Astrocyte (in vitro differentiated cells and primary cell): ENCODE measurements around the gene TBXAS1. TPM values are rescaled to one million over a fixed set of nuclear protein-coding genes. Genes with fewer than 3 reads are reported as not detected.

Experiments used
- DNase-seq: peaks from one replicate; pipeline ENCODE4 v3.0.0-alpha.2; 2010; ENCODE audit warnings: low read depth
- FAIRE-seq: peaks from 2 replicates; lab custom pipeline; 2011; peaks lifted over from hg19 to GRCh38; lab: Jason Lieb, UNC
- H2AFZ ChIP-seq: 2 replicates; pipeline ENCODE4 v1.6.0; 2012; ENCODE audit warnings: low read depth, low read length, inconsistent platforms
- H3K27ac ChIP-seq: 2 replicates; pipeline ENCODE4 v1.5.1; 2011; ENCODE audit warnings: low read depth, low read length, inconsistent platforms
- H3K27me3 ChIP-seq: 2 replicates; pipeline ENCODE4 v1.6.0; 2011; ENCODE audit warnings: low read length, inconsistent platforms; ENCODE audit not compliant: insufficient read depth
- H3K36me3 ChIP-seq: 2 replicates; pipeline ENCODE4 v1.5.1; 2011; ENCODE audit warnings: low read length, inconsistent platforms; ENCODE audit not compliant: insufficient read depth
- H3K4me1 ChIP-seq: 2 replicates; pipeline ENCODE4 v1.5.1; 2011; ENCODE audit warnings: low read length, inconsistent platforms; ENCODE audit not compliant: insufficient read depth
- H3K4me2 ChIP-seq: 2 replicates; pipeline ENCODE4 v1.6.0; 2012; ENCODE audit warnings: low read length, inconsistent platforms
- H3K4me3 ChIP-seq: 2 replicates; pipeline ENCODE4 v1.5.1; 2011; ENCODE audit warnings: low read depth, mild to moderate bottlenecking, low read length, inconsistent platforms; ENCODE audit not compliant: insufficient read depth
- H3K79me2 ChIP-seq: 2 replicates; pipeline ENCODE4 v1.6.0; 2012; ENCODE audit warnings: mild to moderate bottlenecking, low read length, inconsistent platforms; ENCODE audit not compliant: insufficient read depth
- H3K9ac ChIP-seq: 2 replicates; pipeline ENCODE4 v1.6.0; 2012; ENCODE audit warnings: mild to moderate bottlenecking, low read length, inconsistent platforms
- H3K9me3 ChIP-seq: 2 replicates; pipeline ENCODE4 v1.5.1; 2012; ENCODE audit warnings: low read depth, mild to moderate bottlenecking, low read length, inconsistent platforms; ENCODE audit not compliant: insufficient read depth
- H4K20me1 ChIP-seq: 2 replicates; pipeline ENCODE4 v1.6.0; 2012; ENCODE audit warnings: low read length, inconsistent platforms; ENCODE audit not compliant: insufficient read depth
- H3K27ac Mint-ChIP-seq: one replicate; pipeline ENCODE4 v1.8.0; 2021; ENCODE audit warnings: mild to moderate bottlenecking, mixed read lengths; ENCODE audit not compliant: unreplicated experiment
- H3K27me3 Mint-ChIP-seq: one replicate; pipeline ENCODE4 v1.8.0; 2021; ENCODE audit warnings: low read depth, mixed read lengths; ENCODE audit not compliant: unreplicated experiment
- H3K36me3 Mint-ChIP-seq: one replicate; pipeline ENCODE4 v1.8.0; 2021; ENCODE audit warnings: low read depth, mixed read lengths; ENCODE audit not compliant: unreplicated experiment
- H3K4me1 Mint-ChIP-seq: one replicate; pipeline ENCODE4 v1.8.0; 2021; ENCODE audit warnings: low read depth, mixed read lengths; ENCODE audit not compliant: unreplicated experiment
- H3K4me3 Mint-ChIP-seq: one replicate; pipeline ENCODE4 v1.8.0; 2021; ENCODE audit warnings: mild to moderate bottlenecking, moderate library complexity, mixed read lengths; ENCODE audit not compliant: unreplicated experiment
- H3K9me3 Mint-ChIP-seq: one replicate; pipeline ENCODE4 v1.8.0; 2021; ENCODE audit warnings: mild to moderate bottlenecking, mixed read lengths; ENCODE audit not compliant: unreplicated experiment
- EZH2 ChIP-seq: IDR thresholded peaks from 2 replicates; pipeline ENCODE4 v1.6.1; 2012; ENCODE audit warnings: mild to moderate bottlenecking, low read length, inconsistent platforms; ENCODE audit not compliant: insufficient read depth
- total RNA-seq: library from RNA; stranded (reverse); gene quantifications from 2 replicates; pipeline ENCODE4 v1.2.1, GENCODE V29; 2021
- TF ChIP-seq, protein P1 (sequence below): IDR thresholded peaks from 2 replicates; pipeline ENCODE4 v1.5.1; 2011; ENCODE audit warnings: low read depth, mild to moderate bottlenecking, inconsistent platforms, low read length, moderate library complexity; ENCODE audit not compliant: insufficient read depth

Gene TBXAS1
- total RNA-seq, 1 donor from 2014 or later: 1.1 TPM

DNA sequence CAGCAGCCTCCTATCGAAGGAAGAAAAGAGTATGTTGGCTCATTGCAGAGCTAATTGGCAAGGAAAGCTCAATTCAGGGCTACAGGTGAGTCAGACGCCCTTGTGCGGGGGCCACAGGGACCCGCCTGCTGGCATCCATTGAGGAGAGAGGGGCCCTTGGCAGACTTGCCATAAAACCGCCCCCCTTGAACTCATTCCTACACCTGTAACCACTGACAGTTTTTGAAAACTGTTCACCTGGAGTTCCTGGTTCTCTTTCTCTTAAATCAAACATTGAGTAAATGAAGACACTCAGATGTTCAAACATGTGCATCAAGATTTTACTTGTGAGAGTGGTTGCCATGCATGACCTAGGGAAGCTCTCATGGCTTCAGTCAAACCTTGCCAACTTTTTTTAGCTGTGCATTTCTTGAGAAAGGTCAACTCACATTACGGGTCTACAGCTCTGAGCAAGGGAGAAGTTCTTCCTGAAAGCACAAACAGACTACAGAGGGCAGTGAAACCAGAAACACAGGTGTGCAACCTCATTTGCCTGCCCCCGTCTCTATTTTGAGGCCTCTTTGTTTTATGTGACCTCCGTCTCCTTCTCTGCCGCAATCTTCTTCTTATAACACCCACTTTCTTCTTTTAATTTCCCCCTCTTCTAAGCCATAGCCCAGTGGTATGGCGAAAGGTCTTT is 87.8 kb downstream of the TBXAS1 start:
- no peaks in the 10 kb centered on the region for H3K27me3 ChIP-seq
- no peak for TF ChIP-seq EZH2
- TF ChIP-seq, protein P1, sequence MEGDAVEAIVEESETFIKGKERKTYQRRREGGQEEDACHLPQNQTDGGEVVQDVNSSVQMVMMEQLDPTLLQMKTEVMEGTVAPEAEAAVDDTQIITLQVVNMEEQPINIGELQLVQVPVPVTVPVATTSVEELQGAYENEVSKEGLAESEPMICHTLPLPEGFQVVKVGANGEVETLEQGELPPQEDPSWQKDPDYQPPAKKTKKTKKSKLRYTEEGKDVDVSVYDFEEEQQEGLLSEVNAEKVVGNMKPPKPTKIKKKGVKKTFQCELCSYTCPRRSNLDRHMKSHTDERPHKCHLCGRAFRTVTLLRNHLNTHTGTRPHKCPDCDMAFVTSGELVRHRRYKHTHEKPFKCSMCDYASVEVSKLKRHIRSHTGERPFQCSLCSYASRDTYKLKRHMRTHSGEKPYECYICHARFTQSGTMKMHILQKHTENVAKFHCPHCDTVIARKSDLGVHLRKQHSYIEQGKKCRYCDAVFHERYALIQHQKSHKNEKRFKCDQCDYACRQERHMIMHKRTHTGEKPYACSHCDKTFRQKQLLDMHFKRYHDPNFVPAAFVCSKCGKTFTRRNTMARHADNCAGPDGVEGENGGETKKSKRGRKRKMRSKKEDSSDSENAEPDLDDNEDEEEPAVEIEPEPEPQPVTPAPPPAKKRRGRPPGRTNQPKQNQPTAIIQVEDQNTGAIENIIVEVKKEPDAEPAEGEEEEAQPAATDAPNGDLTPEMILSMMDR: no peak
- peaks cover 2% of the 10 kb centered on the region for H3K9me3 Mint-ChIP-seq
- no peaks in the 10 kb centered on the region for H3K79me2 ChIP-seq
- no peaks in the 10 kb centered on the region for H4K20me1 ChIP-seq
- H3K4me3 ChIP-seq: no peak overlapping the region
- H3K9ac ChIP-seq: no peak overlapping the region
- peak overlapping the region; percentile 71 for H3K4me2 ChIP-seq
- peaks cover 28% of the 10 kb centered on the region for H3K4me1 ChIP-seq
- FAIRE-seq (no peak), DNase-seq (no peak)
- no peaks in the 10 kb centered on the region for H3K9me3 ChIP-seq
- H3K27ac Mint-ChIP-seq: no peak overlapping the region
- peaks cover 13% of the 10 kb centered on the region for H3K27me3 Mint-ChIP-seq
- H3K36me3 ChIP-seq: no peaks in the 10 kb centered on the region
- peaks cover 24% of the 10 kb centered on the region for H3K4me1 Mint-ChIP-seq
- H3K27ac ChIP-seq: peak overlapping the region; percentile 91
- no peak overlapping the region for H2AFZ ChIP-seq
- peaks cover 3% of the 10 kb centered on the region for H3K36me3 Mint-ChIP-seq
- no peak overlapping the region for H3K4me3 Mint-ChIP-seq

DNA sequence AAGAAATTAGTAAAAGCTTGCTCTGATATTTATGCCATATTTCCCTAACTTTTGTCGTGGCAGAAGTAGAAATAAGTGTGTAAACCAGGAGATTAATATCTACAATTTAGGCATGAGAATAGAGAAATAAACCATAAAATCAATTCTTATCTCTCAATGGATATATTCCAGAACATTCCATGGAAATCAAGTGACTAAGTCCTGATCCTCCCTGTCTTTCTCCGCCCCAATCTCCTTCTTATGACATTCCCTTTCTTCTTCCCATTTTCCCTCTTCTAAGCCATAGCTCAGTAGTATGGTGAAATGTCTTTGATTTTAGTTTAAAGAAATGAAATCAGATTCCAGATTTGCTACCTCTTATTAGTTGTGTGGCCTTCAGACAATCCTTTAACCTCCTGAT is 88.8 kb downstream of the TBXAS1 start:
- Histone ChIP-seq H3K4me2 (no peak overlapping the region), H3K27ac (no peak overlapping the region), H3K4me1 (peaks cover 28% of the 10 kb centered on the region), H3K79me2 (no peaks in the 10 kb centered on the region), H3K9me3 (no peaks in the 10 kb centered on the region), H4K20me1 (no peaks in the 10 kb centered on the region), H3K36me3 (no peaks in the 10 kb centered on the region), H2AFZ (no peak overlapping the region), H3K4me3 (no peak overlapping the region), H3K9ac (no peak overlapping the region), H3K27me3 (no peaks in the 10 kb centered on the region)
- H3K4me1 Mint-ChIP-seq: peaks cover 24% of the 10 kb centered on the region
- H3K36me3 Mint-ChIP-seq: peaks cover 3% of the 10 kb centered on the region
- H3K27ac Mint-ChIP-seq: no peak overlapping the region
- TF ChIP-seq, protein P1: no peak
- TF ChIP-seq EZH2: no peak
- DNase-seq: no peak
- no peak for FAIRE-seq
- H3K4me3 Mint-ChIP-seq: no peak overlapping the region
- H3K9me3 Mint-ChIP-seq: no peaks in the 10 kb centered on the region
- peaks cover 12% of the 10 kb centered on the region for H3K27me3 Mint-ChIP-seq

DNA sequence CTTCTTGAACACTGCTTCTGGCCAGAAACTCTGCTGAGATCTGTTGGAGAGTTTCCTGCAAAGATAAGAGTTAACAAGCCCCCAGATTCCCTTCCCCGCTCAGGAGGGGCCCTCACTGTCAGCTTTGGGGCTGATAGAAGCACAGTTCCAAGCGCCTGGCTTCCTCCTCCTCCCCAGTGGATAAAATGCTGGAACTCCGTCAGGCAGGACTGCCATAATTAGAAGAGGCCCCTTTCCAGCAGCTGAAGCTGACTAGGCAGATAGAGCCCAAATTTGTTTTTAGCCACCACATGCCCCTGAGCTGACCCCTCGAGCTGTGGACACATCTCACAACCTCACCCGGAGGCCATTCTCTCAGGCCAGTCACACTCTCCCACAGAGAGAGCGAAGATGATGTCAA is 89.4 kb downstream of the TBXAS1 start:
- peaks cover 3% of the 10 kb centered on the region for H3K36me3 Mint-ChIP-seq
- Histone ChIP-seq H3K27me3 (no peaks in the 10 kb centered on the region), H2AFZ (no peak overlapping the region), H3K4me1 (peaks cover 28% of the 10 kb centered on the region), H3K36me3 (no peaks in the 10 kb centered on the region), H3K9me3 (no peaks in the 10 kb centered on the region), H3K4me3 (no peak overlapping the region), H3K27ac (no peak overlapping the region), H3K4me2 (no peak overlapping the region), H4K20me1 (no peaks in the 10 kb centered on the region), H3K79me2 (no peaks in the 10 kb centered on the region), H3K9ac (no peak overlapping the region)
- H3K4me3 Mint-ChIP-seq: no peak overlapping the region
- no peak overlapping the region for H3K27ac Mint-ChIP-seq
- FAIRE-seq (no peak), DNase-seq (no peak)
- no peaks in the 10 kb centered on the region for H3K9me3 Mint-ChIP-seq
- peaks cover 24% of the 10 kb centered on the region for H3K4me1 Mint-ChIP-seq
- no peak for TF ChIP-seq EZH2
- peaks cover 9% of the 10 kb centered on the region for H3K27me3 Mint-ChIP-seq
